Coronary artery (tissue), 2 donors: Measurements from ENCODE around the gene SAA4.

ENCODE experiments used
- DNase-seq: peaks from one replicate; pipeline ENCODE4 v3.0.0-alpha.2; 2017; ENCODE audit warnings: low spot score
- H3K27ac ChIP-seq, 2 donors: fragments of 200-600 bp; sonication (generic); one replicate each; pipeline ENCODE4 v1.5.1; 2016 to 2019
- H3K4me3 ChIP-seq: fragments of 200-600 bp; sonication (generic); 2 replicates; pipeline ENCODE4 v1.5.1; 2016; ENCODE audit warnings: mild to moderate bottlenecking, moderate library complexity
- CTCF ChIP-seq: fragments of 200-600 bp; sonication (generic); IDR thresholded peaks from one replicate; pipeline ENCODE4 v1.5.1; 2019; ENCODE audit warnings: antibody characterized with exemption

The SAA4 gene

GRCh38 chr11:18223591-18224387 lies 12.8 kb downstream of the SAA4 start:
- no peak for DNase-seq
- Histone ChIP-seq H3K4me3 (no peak overlapping the region), H3K27ac (no peak overlapping the region)
- no peak for TF ChIP-seq CTCF

- no peak for DNase-seq
- no peak for TF ChIP-seq CTCF
- H3K4me3 ChIP-seq = no peak overlapping the region
- no peak overlapping the region for H3K27ac ChIP-seq
These were observed 13.7 kb downstream of the SAA4 start for GRCh38 chr11:18222814-18223421.

- no peak for TF ChIP-seq CTCF
- no peak for DNase-seq
- no peak overlapping the region for H3K27ac ChIP-seq
- H3K4me3 ChIP-seq = no peak overlapping the region
These were observed 15.2 kb downstream of the SAA4 start for GRCh38 chr11:18221274-18221876.

GRCh38 chr11:18209058-18209457 lies 27.5 kb downstream of the SAA4 start:
- TF ChIP-seq CTCF = no peak
- DNase-seq = no peak
- Histone ChIP-seq H3K27ac (no peak overlapping the region), H3K4me3 (no peak overlapping the region)

GRCh38 chr11:18204771-18205170 lies 31.8 kb downstream of the SAA4 start:
- Histone ChIP-seq H3K27ac (no peak overlapping the region), H3K4me3 (no peak overlapping the region)
- no peak for TF ChIP-seq CTCF
- DNase-seq = no peak

GRCh38 chr11:18204220-18204619 lies 32.4 kb downstream of the SAA4 start:
- DNase-seq = no peak
- Histone ChIP-seq H3K27ac (no peak overlapping the region), H3K4me3 (no peak overlapping the region)
- TF ChIP-seq CTCF = no peak
